Stimulated activated naive CD8-positive, alpha-beta T cell treated with anti-CD3 and anti-CD28 coated beads, Interleukin-15, Interleukin-2, amounts not matched to agents 100 U/mL and 50 U/mL, for 24 hours (primary cell): ENCODE data around the gene CMC2.

Experiments used
- ATAC-seq: fragments of 150-1000 bp; cut with Tn5 transposase; one replicate; pipeline ENCODE4 v1.10.0; 2021
- DNase-seq: peaks from one replicate; pipeline ENCODE4 v3.0.0; 2021

CMC2 gene

GRCh38 chr16:81001330-81001729, 5.4 kb downstream of the CMC2 start:
- no peak for DNase-seq
- ATAC-seq: no peak

- ATAC-seq (no peak), DNase-seq (no peak)
Observed at GRCh38 chr16:81000873-81001272, 5.8 kb downstream of the CMC2 start.

DNA sequence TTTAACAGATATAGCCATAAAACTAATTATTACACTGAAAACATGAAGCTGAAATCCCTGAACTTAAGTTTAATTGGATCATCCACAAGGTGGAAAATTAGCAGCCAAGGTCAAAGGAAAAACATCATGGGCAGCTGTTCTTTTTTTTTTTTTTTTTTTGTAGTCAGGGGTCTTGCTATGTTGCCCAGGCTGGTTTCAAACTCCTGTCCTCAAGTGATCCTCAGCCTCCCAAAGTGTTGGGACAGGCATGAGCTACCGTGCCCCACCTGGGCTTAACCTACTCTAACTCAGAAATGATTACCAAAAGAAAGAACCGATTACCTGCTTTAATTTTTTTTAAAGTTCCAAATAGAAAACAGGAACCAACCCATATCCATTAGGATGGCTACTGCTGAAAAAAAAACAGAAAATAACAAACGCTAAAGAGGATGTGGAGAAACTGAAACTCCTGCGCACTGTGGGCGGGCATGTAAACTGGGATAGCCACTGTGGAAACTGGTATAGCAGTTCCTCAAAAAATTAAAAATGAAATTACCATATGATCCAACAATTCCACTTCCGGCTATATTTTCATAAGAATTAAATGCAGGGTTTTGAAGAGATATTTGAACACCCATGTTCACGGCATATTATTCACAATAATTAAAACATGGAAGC, 8.6 kb downstream of the CMC2 start:
- ATAC-seq (no peak), DNase-seq (no peak)

GRCh38 chr16:80997139-80997798, 9.4 kb downstream of the CMC2 start:
- no peak for DNase-seq
- ATAC-seq: peak; percentile 36

- DNase-seq: no peak
- ATAC-seq: no peak
Observed at GRCh38 chr16:80996688-80997138, 10.0 kb downstream of the CMC2 start.

DNA sequence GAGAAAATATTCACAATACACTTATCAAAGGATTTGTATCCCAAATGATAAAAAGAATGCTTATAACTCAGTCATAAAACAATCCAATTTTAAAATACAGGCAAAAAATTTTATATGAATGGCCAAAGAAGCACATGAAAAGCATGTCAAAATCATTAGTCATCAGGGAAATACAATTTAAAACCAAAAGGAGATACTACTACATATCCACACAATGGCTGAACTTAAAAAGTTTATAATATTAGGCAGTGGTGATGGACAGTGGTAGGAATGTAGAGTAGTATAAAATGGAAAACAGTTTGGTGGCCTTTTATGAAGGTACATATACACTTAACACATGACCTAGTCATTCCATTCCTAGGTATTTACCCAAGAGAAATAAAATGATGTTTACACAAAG, 12.2 kb downstream of the CMC2 start:
- ATAC-seq (no peak), DNase-seq (no peak)

DNA sequence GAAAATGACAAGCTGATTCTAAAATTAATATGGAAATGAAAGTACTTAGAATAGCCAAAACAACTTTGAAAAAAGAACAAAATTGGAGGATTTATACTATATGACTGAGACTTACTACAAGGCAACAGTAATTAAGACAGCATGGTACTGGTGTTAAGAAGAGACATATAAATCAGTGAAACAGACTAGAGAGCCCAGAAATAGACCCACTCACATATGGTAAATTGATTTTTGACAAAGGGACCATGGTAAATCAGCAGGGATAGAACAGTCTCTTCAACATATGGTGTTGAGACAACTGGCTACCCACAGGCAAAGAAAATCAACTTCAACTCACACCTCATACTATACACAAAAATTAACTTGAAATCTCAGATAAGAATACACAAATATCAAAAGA, 12.9 kb downstream of the CMC2 start:
- no peak for ATAC-seq

GRCh38 chr16:80993307-80993706, 13.4 kb downstream of the CMC2 start:
- no peak for ATAC-seq
- DNase-seq: no peak

More for the DNA sequence above, 12.9 kb downstream of the CMC2 start:
- no peak for DNase-seq

DNA sequence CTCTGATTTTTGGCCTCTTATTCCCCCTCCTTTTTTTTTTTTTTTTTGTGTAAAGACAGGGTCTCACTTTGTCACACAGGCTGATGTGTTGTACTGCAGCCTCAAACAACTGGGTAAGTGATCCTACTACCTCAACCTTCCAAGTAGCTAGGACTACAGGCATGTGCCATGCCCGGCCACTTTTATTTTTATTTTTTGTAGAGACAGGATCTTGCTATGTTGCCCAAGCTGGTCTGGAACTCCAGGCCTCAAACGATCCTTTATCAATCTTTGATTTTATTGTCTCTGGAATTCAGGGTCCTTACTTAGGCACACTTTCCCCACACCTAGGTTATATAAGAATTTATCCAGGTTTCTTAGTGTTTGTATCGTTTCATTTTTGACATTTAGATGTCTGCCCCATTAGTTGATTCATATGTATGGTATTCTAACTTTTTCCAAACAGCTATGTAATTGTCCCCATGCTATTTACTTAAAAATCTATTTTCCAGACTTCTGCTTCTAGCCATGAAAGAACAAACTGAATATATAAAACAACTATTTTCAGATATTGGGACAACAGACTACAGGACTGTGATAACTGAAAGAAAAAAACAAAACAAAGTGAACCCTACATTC, 13.9 kb downstream of the CMC2 start:
- DNase-seq (no peak), ATAC-seq (no peak)

- ATAC-seq: no peak
- no peak for DNase-seq
Observed at GRCh38 chr16:80991792-80992430, 14.8 kb downstream of the CMC2 start.

GRCh38 chr16:80990978-80991377, 15.7 kb downstream of the CMC2 start:
- ATAC-seq: no peak
- DNase-seq: no peak

GRCh38 chr16:80990577-80990976, 16.1 kb downstream of the CMC2 start:
- no peak for ATAC-seq

GRCh38 chr16:80989801-80990200, 16.9 kb downstream of the CMC2 start:
- no peak for ATAC-seq
- DNase-seq: no peak

More at GRCh38 chr16:80990577-80990976, 16.1 kb downstream of the CMC2 start:
- no peak for DNase-seq

- no peak for DNase-seq
- no peak for ATAC-seq
Observed at GRCh38 chr16:80988756-80989155, 17.9 kb downstream of the CMC2 start.

DNA sequence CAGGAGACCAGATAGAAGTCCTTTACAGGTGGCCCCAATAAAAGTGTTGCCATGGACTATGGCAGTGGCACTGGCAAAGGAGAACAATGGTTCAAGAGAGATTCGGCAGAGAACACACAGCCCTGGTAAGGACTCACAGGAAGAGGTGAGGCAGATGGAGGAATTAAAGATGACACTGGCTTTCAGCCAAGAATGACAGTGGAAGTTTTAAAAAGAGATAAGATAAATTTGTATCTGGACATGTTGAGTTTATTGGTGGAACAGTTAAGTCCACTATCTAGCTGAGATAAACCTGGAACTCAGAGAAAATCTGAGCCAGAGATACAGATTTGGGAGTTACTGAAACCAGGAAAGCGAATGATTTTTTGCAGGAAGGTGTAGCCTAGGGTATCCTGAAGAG, 20.1 kb downstream of the CMC2 start:
- ATAC-seq: no peak

DNA sequence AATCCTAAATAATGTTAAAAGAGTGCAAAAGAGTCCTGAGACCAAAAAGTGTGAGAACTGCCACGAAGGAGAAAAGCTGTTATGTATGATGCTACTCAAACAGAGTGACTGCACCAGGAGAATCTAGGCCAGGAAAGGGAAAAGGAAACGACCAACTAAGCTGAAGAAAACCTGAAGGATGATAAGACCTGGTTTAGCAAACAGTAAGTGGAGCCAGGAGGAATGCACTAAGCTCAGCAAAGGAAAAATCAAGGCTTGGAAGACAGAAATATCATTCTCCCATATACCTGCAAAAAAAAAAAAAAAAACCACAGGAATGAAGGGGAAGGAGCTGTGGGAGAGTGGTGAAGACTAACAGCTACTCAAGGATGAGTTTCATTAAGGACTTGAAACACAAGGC, 21.1 kb downstream of the CMC2 start:
- ATAC-seq (no peak), DNase-seq (no peak)

More for the DNA sequence above, 20.1 kb downstream of the CMC2 start:
- DNase-seq: no peak

- DNase-seq (no peak), ATAC-seq (no peak)
Observed at GRCh38 chr16:80984124-80984892, 22.4 kb downstream of the CMC2 start.

GRCh38 chr16:80982646-80983045, 24.0 kb downstream of the CMC2 start:
- DNase-seq (no peak), ATAC-seq (no peak)

DNA sequence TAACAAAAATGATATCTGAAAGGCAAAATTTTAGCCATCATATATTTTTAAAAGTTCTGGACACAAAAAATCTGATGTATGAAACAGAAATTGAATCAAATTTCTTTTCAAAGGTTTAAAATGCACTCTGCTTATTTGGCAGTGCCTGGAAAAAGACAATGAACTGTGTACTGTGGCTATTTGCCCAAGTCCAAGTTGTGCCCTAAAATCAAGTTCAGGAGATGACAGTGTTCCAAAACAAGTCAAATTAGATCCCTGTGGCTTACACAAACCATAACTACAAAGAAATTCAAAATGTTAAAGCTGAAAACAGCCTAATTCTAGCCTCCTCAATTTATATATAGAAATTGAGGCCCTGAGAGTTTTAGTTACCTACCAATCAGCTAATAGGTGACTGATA, 25.6 kb downstream of the CMC2 start:
- no peak for DNase-seq
- no peak for ATAC-seq

DNA sequence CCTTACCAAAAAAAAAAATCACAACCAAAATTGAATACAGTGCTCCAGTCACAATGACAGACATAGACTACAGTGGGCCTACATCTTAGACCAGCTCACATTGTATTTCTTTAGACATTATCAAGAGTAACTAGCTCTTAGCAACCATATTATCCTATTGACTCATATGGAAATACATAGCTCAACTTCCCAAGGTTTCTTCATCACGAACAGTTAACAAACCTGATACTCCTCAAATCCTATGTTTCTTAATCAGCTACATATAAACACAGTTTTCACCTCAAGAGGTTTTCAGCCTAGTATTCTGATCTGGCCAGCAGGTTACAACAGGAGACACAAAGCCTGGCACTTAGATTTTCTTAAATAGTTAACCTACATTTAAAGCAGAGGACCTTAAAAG, 29.7 kb downstream of the CMC2 start:
- ATAC-seq: no peak
- no peak for DNase-seq

GRCh38 chr16:80974649-80975376, 31.9 kb downstream of the CMC2 start:
- no peak for ATAC-seq
- no peak for DNase-seq

- DNase-seq: no peak
- no peak for ATAC-seq
Observed at GRCh38 chr16:80973991-80974390, 32.7 kb downstream of the CMC2 start.
